GM18502 (cell line): Measurements from ENCODE around the gene GLP2R.
"Not testable (repeated sequence)": the region's sequence is repeated elsewhere in the genome, so short reads cannot be mapped to it uniquely, and the experiment has no call there.

Experiments
- ATAC-seq: cut with Tn5 transposase; IDR thresholded peaks from one replicate; pipeline ENCODE4 v1.9.1; 2021; ENCODE audit warnings: mild to moderate bottlenecking; ENCODE audit not compliant: unreplicated experiment, poor library complexity

GLP2R gene, protein sequence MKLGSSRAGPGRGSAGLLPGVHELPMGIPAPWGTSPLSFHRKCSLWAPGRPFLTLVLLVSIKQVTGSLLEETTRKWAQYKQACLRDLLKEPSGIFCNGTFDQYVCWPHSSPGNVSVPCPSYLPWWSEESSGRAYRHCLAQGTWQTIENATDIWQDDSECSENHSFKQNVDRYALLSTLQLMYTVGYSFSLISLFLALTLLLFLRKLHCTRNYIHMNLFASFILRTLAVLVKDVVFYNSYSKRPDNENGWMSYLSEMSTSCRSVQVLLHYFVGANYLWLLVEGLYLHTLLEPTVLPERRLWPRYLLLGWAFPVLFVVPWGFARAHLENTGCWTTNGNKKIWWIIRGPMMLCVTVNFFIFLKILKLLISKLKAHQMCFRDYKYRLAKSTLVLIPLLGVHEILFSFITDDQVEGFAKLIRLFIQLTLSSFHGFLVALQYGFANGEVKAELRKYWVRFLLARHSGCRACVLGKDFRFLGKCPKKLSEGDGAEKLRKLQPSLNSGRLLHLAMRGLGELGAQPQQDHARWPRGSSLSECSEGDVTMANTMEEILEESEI

DNA sequence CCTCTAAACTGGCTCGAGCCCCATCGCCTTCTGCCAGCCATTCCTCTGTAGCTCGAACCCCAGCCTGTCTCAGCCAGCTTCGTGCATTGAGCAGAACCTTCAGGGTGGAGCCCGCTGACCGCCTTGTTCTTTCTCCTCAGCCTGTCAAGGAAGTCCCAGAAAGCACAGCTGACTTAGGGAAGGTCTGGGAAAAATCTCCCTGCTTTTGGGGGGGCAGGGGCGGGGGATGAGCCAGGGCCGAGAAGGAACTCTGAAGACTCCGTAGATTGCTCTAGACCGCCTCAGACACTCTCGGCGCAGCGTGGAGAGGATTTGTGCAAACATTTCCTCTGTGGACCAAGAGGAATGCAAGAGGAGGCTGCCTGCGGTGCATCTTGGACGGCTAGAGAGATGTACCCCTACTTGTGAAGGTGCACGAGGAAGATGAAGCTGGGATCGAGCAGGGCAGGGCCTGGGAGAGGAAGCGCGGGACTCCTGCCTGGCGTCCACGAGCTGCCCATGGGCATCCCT lies at the start of gene GLP2R:
Gene GLP2R (plus strand): TSS at position 284 of the 510 bp plus-strand sequence. CDS start 140 bp downstream, at position 424.
- no peak for ATAC-seq

DNA sequence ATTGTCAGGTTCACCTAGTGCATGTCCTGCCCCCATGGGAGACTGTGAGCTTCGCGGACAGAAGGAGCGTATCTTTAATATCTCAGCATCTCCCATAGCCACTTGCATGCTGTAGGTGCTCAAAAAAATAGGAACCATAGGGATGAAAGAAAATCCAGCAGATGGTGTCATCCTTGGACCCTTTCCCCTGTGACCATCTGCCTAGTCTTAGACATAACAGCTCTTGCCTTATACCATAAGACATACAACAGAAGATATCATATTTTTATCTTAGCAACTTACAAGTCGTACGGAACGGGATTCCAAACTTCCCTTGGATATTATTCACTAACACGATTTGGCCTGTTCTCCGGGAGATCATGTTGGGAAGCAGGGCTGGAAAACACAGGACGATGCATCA lies 48.8 kb upstream of the GLP2R start:
- ATAC-seq = no peak

DNA sequence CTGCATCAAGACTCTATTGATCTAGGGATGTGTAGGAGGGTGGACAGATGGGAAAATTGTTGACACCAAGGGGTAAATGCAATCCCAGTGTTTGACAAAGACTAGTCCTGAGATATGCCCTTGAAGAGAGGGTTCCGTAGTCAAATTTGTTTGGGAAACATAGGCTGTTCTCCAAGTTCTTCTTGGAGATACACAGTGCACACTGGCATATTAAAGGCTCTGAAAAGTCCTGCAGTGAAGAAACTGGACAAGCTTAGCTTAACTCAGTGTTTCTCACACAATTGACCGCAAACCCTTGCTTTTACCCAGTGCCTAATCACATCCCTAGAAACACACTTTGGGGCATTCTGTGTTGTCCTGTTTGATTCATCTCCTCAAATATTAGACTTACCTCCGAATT lies 45.2 kb upstream of the GLP2R start:
- no peak for ATAC-seq

DNA sequence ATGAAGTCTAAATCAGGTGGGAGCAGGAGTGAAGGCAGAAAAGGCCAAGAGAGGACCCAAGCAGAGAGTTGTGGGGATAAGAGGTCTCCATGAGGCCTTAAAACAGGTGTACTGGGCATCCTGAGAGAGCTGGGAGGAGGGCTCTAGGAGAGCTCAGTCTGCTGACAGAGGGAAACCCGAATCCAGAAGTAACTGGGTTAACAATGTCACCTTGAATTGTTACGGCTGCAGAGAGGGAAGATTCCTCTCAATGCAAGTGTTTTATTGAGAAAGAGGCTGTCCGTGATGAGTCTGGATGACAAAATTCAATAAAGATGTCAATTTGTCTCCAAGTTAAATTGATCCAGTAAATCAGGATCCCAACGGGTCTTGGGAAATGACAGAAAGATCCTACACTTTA lies 42.7 kb upstream of the GLP2R start:
- ATAC-seq = no peak

DNA sequence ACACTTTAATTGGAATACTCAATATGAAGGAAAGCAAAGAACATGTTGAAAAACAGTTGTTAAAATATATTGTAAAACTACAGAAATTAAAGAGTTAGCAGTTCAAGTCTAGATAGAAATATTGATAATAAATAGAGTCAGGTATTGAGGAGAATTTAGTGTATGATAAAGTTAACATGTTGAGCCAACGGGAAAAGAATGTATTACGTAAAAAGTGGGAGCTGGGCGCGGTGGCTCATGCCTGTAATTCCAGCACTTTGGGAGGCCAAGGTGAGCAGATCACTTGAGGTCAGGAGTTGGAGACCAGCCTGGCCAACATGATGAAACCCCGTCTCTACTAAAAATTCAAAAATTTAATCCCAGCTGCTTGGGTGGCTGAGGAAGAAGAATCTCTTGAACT lies 42.3 kb upstream of the GLP2R start:
- ATAC-seq = not testable (repeated sequence)

DNA sequence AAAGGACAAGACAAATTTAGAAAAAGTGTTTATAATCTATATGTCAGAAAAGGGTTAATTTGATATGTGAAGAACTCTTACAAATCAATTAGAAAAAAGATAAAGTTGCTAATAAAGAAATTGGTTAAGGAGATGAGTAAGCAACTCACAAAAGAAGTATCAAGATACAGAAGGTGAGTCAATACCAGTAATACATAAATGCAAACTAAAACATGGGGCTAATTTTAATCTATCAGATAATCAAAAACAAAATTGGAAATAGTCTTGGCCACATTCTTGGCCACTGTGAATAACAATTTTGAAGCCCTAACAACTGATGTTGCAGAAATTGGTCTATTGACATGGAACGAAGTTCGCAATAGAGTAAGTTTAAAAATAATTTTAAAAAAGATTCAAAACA lies 41.2 kb upstream of the GLP2R start:
- ATAC-seq = no peak

DNA sequence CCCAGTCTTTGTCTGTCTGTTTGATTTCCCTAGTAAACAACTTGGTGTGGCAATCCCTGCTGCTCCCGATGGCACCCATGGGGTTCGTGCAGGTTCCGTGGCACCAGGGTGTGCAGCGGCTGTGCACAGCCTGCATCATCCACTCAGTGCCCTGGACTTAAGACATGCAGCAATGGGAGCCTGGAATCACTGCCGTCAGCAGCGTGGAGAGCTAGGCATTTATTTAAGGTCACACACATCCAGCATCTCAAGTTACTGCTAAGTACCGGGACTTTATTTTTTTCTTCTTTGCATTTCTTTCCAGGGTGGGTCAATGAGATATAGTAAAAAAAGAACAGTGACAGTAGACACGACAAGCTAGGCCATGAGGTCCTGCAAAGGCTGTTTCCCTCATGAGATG lies 37.1 kb upstream of the GLP2R start:
- ATAC-seq = no peak

DNA sequence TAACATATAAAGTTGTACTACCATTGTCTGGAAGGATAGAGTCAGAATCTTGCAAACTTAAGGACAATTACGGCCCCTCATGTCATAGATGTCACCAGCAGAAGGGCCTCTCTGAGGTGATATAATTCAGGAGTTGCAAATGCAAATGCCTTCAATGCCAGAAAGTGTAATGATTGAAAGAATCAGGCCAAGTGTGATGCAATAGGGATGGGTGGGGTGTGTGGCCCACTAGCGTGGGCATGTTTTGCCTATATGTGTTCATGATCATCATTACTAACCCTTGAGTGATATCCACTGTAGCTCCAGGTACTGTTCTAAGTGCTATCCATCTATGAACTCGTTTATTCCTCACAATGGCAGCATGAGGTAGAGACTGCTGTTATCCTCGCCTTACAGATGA lies 35.4 kb upstream of the GLP2R start:
- ATAC-seq = no peak

DNA sequence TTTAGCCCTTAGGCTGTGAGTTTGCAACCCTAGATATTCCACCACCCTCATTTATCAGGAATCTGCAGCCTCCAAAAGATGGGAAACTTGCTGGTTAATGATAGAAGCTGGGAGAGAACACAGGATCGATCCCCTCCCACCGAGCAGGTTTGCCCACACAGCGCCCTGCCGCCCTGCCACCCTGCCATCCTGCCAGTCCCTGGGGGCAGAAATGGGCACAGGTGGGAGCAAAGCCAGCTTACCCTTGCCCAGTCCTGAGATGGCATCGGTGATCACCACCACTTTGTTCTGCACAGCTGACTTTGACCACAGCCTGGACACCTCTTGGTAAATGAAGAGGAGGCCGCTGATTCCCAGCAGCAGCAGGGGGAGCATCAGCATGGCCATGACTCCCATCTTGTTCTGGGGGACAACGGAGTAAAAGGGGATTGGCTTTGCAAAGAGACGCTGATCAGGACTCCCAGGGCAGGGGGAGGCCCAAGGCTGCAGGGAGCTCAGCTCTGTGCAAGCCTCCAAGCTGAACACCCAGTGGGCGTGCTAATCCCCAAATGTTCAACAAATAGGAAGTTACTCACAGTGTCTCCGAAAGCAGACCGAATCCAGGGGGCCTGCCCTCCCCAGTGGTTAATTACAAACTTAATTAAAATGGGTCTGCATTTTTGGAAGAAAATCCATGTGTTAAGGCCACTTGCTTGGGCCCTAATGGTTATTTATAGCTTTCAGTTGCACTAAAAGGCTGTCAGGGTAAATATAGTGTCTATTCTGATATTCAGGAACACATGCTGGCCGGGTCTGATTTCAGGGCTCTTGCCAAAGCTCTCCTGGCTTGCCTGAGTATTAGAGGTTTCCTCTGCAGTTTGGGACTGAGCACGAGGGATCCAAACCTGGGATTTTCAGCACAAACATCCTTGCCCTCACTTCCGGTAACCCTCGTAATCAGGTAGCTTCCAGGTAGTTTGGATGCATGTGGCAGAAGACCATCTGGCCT lies 34.5 kb upstream of the GLP2R start, which contains the start of gene DHRS7C:
Gene DHRS7C (minus strand): TSS at position 704 of the 988 bp plus-strand sequence. CDS start 308 bp downstream, at position 396.
- no peak for ATAC-seq

DNA sequence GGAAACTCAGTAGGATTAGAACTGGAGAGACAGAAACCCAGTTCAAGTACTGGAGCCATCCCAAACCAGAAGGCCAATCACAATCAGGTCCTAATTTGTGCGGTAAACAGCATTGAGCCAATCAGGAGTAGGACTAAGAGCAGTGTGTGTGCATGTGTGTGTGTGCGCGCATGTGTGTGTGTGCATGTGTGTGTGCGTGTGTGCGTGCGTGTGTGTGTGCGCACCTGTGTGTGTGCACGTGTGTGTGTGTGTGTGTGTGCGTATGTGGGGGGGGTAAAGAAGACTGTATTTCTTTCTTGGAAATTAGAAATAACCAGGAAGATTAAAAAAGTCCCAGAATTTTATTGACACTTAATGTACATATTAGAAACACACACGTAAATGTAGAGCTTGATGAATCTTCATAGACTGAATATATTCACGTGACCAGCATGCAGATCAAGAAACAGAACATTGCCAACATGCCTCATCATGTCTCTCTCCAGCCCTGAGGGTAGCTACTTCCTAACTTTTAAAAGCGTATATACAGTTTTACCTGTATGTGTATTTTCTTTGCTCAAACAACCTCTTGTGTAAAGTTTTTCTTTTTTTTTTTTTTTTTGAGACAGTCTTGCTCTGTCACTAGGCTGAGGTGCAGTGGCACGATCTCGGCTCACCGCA lies 33.4 kb upstream of the GLP2R start:
- no peak for ATAC-seq

DNA sequence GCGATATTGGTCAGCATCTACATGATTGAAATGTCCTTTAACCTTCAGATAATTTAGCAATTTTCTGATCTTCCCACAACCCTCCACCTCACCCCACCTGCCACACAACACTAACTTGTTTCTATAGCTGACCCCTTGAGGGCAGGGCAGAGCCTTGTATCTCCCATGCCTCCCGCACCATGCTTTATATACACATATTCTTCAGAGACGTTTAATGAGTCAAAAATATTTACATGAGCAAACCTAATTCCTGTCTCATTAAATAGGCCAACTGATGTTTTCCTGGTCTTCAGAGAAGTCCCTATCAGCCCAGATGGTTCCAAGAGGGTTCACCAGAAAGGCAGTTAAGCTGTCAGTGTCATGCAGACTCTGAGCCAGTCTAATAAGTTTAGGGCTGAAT lies 27.7 kb upstream of the GLP2R start:
- no peak for ATAC-seq

DNA sequence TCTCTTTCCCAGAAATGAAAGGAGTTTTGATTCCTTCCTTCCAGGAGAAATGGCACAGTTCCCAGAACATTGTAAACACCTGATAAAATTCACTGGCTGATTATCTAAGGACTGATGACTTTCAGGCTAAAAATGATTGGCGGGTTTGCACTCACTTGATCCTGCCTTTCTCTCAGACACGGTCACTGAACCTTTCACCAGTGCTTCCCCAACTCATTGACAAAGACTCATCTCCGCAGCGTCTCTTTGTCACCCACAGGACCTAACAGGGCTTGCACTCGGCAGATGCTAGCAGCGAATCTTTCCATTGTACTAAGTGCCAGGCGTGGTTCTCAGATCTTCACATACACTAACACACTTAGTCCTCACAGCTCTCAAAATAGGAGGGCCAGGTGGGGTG lies 27.0 kb upstream of the GLP2R start:
- no peak for ATAC-seq

DNA sequence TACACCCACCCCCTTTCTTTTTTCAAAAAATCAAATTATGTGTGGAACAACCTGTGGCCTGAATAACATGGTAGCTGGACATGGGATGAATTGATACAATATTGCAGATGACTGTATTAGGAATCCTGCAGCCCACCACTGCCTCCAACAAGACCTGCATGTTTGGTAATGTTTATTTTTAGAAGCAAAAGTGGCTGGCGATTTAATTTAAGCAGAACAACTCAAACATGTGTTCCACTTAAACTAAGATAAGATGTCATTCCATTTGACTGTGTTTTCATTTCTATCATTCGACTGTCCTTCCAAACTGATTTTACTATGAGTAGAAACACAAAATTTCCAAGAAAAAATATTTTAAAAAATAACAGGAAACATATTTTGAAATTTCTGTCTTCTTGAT lies 24.2 kb upstream of the GLP2R start:
- no peak for ATAC-seq

DNA sequence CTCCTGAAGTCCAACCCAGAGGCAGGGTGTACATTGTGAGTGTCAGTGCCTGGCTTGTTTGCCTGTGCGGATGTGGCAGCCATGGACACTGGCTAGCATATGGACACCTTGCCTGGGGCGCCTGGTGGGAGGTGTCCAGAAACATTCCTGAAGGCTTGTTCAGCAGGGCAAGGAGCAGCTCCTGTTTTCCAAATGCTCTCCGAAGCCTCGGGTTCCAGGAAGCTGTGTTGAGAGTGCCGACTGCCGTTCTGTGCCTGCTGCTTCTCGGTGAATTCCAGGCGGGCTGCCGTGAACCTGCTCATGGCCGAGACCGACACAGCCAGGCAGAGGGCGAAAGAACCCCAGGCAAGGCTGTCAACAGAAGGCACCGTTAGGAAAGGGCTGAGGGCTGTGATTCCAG lies 23.4 kb upstream of the GLP2R start:
- no peak for ATAC-seq

DNA sequence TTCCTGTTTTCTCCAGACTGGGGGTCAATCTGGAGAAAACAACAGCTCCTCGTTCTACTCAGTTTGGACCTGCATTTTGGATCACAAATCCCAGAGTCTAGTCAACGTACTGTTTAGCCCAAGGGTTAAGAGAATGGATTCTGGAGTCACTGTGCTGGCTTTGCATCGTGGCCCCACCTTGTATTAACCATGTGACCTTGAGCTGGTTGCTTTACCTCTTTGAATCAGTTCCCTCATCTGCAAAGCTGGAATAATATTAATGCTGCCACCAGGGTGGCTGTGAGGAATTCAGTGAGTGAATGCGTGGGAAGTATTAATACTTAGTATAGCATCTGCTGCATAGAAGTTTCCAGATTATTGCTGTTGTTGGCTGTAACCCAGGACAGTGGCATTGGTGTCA lies 23.0 kb upstream of the GLP2R start:
- no peak for ATAC-seq

DNA sequence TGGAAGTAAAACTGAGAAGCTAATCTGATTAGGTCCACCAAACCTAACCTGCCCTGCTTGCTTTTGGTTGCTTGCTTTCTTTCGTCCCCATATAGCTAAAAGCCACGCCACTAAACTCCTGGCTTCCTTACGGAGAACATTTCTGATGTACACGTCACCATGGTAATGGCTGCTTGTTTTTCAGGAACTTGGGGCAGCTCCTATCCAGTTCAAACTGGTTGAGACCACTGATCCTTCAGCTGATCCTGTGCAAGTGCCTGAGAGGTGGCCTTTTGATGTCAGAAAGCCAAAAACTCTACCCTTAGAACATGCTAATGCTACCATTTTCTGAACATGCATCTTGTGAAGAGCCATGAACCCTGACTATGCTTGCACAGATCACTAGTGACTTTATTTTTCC lies 20.0 kb upstream of the GLP2R start:
- no peak for ATAC-seq

DNA sequence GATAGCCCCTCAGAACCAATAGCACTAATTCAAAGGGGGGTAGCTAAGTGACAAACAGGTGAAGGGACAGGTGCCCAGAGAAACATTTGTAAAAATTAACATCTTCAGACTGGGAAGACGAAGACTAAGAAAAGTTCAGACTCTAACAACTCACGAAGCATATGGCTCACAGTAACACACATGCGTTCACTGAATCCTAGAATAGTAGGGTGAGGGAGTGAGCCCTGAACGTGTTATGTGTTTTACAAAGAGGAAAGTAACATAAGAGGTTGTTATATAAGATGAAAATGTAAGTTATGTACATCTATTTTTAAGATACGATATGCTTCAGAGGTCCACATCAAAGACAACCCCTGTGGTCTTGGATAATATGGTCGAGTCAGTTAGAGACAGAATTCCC lies 19.0 kb upstream of the GLP2R start:
- no peak for ATAC-seq

DNA sequence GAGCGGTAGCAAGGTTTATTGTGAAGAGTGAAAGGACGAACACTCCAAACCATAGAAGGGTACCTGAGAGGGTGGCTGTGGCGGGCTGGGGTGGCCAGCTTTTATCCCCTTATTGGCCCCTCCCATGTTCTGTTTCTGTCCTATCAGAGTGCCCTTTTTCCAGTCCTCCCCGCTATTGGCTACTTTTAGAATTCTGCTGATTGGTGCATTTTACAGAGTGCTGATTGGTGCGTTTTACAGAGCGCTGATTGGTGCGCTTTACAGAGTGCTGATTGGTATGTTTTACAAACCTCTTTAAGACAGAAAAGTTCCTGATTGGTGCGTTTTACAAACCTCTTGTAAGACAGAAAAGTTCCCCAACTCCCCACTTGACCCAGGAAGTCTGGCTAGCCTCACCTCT lies 16.3 kb upstream of the GLP2R start:
- no peak for ATAC-seq

DNA sequence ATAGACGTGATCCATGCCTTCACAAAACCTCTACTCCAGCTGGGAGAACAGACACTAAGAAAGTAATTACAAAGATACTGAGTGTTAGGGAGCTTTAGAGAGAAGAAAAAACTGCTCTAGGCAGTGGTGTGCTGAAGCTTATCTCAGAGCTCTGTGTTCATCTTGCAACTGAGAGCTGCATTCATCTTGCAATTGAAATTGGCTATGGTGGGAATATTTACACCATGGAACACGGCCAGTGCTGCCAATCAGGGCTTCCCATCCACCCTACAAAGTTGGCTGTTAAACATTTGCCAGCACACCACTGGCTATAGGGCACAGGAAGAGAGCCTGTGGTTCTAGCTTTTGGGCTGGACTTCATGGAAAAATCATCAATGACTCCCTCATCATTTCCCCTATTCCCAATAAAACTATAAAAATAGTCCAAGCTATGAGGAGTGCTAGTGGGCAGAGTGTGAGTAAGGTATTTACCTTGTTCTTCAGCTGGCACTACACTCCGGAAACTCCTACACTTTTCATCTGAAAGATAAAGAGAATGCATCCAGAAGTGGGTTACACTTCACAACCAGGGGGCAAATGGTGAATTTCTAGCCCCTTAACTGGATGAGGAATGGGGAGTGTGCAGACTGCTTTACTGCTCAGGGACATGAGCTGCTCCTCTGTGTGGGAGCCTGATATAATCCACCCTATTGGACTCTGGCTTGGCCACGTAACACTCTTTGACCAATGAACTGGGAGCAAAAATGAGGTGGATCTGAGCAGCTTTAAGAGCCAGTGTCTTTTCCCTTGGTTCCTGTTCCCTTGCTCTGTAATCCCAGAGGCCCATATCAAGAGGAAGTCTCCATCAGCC lies 15.4 kb upstream of the GLP2R start:
- ATAC-seq = no peak
